Common myeloid progenitor, CD34-positive (primary cell): Measurements from ENCODE around the gene MOB3B.

Source experiments
- CTCF ChIA-PET: fragments of 350-600 bp; sonication (Branson Sonifier 250); formaldehyde crosslinking; loops from one replicate; lab custom pipeline; 2021; ENCODE audit warnings: antibody characterized with exemption; lab: Charles Lee
- POLR2A ChIA-PET: fragments of 350-600 bp; sonication (Branson Sonifier 250); formaldehyde crosslinking; loops from one replicate; lab custom pipeline; 2021; ENCODE audit warnings: antibody characterized with exemption; lab: Charles Lee
- DNase-seq, 3 donors: peaks; one replicate each; pipeline versions ENCODE4 v3.0.0 to v3.0.0-alpha.2; 2013
- H3K27ac ChIP-seq, 2 experiments: 1 replicate in 1 of 2; 2 replicates in 1 of 2; pipeline ENCODE4 v1.7.0; 2013; ENCODE audit warnings: inconsistent platforms in 2 of 2, low read length in 2 of 2, mild to moderate bottlenecking in 2 of 2, low read depth in 1 of 2, moderate library complexity in 1 of 2; ENCODE audit not compliant: severe bottlenecking in 2 of 2, insufficient read depth in 1 of 2, poor library complexity in 1 of 2
- H3K27me3 ChIP-seq, 5 experiments: replicated peaks in 2 of 5; 1 replicate in 3 of 5; 2 replicates in 2 of 5; pipeline versions ENCODE4 v1.6.1 to v1.7.0; 2013; ENCODE audit warnings: low read length in 4 of 5, mild to moderate bottlenecking in 2 of 5, moderate library complexity in 2 of 5, inconsistent platforms in 1 of 5; ENCODE audit not compliant: insufficient read depth in 5 of 5, control insufficient read depth in 4 of 5
- H3K36me3 ChIP-seq, 4 experiments: 1 replicate in 2 of 4; 2 replicates in 2 of 4; pipeline versions ENCODE4 v1.6.1 to v1.7.0; 2013; ENCODE audit warnings: low read length in 3 of 4, control low read depth in 1 of 4, mild to moderate bottlenecking in 1 of 4; ENCODE audit not compliant: control insufficient read depth in 4 of 4, insufficient read depth in 4 of 4
- H3K4me1 ChIP-seq, 4 experiments: 1 replicate in 3 of 4; 2 replicates in 1 of 4; pipeline versions ENCODE4 v1.6.1 to v1.7.1; 2013; ENCODE audit warnings: low read length in 3 of 4, mild to moderate bottlenecking in 3 of 4, control low read depth in 1 of 4, inconsistent platforms in 1 of 4, moderate library complexity in 1 of 4; ENCODE audit not compliant: control insufficient read depth in 4 of 4, insufficient read depth in 4 of 4; ENCODE audit errors: control extremely low read depth in 1 of 4
- H3K4me3 ChIP-seq, 7 experiments: 1 replicate in 4 of 7; 2 replicates in 3 of 7; pipeline versions ENCODE4 v1.5.1 to v1.7.0; 2013; ENCODE audit warnings: mild to moderate bottlenecking in 7 of 7, low read length in 6 of 7, moderate library complexity in 6 of 7, inconsistent platforms in 2 of 7, low read depth in 2 of 7, control low read depth in 1 of 7; ENCODE audit not compliant: insufficient read depth in 4 of 7, control insufficient read depth in 1 of 7; ENCODE audit errors: extremely low read depth in 1 of 7
- H3K9me3 ChIP-seq, 5 experiments: 1 replicate in 4 of 5; 2 replicates in 1 of 5; pipeline versions ENCODE4 v1.6.1 to v1.7.1; 2013; ENCODE audit warnings: low read length in 4 of 5, mild to moderate bottlenecking in 2 of 5, inconsistent platforms in 1 of 5, low read depth in 1 of 5, moderate library complexity in 1 of 5; ENCODE audit not compliant: control insufficient read depth in 4 of 5, insufficient read depth in 2 of 5; ENCODE audit errors: control extremely low read depth in 1 of 5
- WGBS: methylation state at CpG from one replicate; pipeline ENCODE4 v1.1.5; 2013; ENCODE audit not compliant: insufficient coverage; 5-methylcytosine and 5-hydroxymethylcytosine counted together

MOB3B gene

DNA sequence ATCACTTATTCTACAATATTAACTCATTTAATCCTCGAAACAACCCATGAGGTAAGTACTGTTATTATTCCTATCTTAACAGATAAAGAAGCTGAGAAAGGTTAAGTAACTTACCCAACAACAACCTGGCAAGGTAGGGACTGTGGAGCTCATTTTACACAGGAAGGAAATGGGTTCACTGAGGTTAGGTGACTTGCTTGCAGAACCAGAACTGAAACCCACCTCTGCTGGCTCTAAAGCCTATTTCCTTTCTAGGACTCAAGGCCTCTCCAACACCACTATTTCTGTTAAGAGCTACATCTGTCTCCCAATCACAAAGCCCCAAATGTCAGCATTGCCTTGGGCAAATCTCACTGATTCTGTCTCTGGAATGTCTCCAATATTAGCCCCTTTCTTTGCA lies 44.5 kb downstream of the MOB3B start:
- no peak overlapping the region for H3K4me3 ChIP-seq
- H3K4me1 ChIP-seq: peaks cover 0 to 10% (median 3%) of the 10 kb centered on the region in 4 experiments
- DNase-seq: no peak
- no peaks in the 10 kb centered on the region for H3K9me3 ChIP-seq
- CTCF ChIA-PET: interaction anchor here (0.7 to 1.3 kb wide), 2 partner anchors 53 to 152 kb away, joined by 3 read pairs; no protein-coding TSS in a partner anchor
- no peaks in the 10 kb centered on the region for H3K27me3 ChIP-seq
- H3K27ac ChIP-seq: no peak overlapping the region
- H3K36me3 ChIP-seq: no peaks in the 10 kb centered on the region
- POLR2A ChIA-PET: no interaction called here
- WGBS: no CpG with 5 or more reads among the region's 1 CpG

DNA sequence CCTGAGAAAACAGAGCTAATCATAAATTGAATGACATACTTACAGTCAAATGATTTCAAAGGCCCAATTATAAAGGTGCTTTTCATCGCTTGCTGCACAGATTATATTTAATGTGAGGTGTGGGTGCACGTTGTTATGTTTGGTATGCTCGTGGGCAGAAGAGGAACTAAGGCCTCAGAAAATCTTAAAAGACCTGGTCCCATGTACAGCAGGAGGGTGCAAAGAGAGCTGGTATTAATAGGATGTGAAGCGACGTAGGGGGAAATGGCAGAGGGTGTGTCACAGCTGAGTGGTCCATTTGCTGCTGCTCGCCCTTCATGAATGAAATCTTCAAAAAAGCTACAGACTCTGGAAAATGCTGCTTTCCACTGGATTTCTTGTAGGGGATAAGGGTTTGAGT lies 46.0 kb downstream of the MOB3B start:
- DNase-seq: no peak
- ChIA-PET CTCF (interaction anchor here (1.4 to 1.5 kb wide), 3 partner anchors 8 to 48 kb away, joined by 4 to 5 read pairs (median 4); no protein-coding TSS in a partner anchor), POLR2A (no interaction called here)
- no peaks in the 10 kb centered on the region for H3K27me3 ChIP-seq
- no peaks in the 10 kb centered on the region for H3K36me3 ChIP-seq
- H3K9me3 ChIP-seq: peaks cover 0 to 7% (median 2%) of the 10 kb centered on the region in 5 experiments
- H3K27ac ChIP-seq: no peak overlapping the region
- no peak overlapping the region for H3K4me3 ChIP-seq
- peaks cover 0 to 15% (median 4%) of the 10 kb centered on the region in 4 experiments for H3K4me1 ChIP-seq
- WGBS: 83% methylated on average over 5 of the region's 6 CpGs

- ChIA-PET POLR2A (no interaction called here), CTCF (interaction anchor here (1.4 to 1.5 kb wide), 3 partner anchors 7 to 49 kb away, joined by 4 to 5 read pairs (median 4); no protein-coding TSS in a partner anchor)
- no peaks in the 10 kb centered on the region for H3K27me3 ChIP-seq
- H3K4me1 ChIP-seq: peaks cover 0 to 15% (median 4%) of the 10 kb centered on the region in 4 experiments
- no peaks in the 10 kb centered on the region for H3K36me3 ChIP-seq
- H3K9me3 ChIP-seq: peaks cover 0 to 13% (median 4%) of the 10 kb centered on the region in 5 experiments
- H3K4me3 ChIP-seq: no peak overlapping the region
- H3K27ac ChIP-seq: no peak overlapping the region
- no peak for DNase-seq
- 91% methylated on average over 1 of the region's 2 CpGs for WGBS
These were observed 46.9 kb downstream of the MOB3B start for GRCh38 chr9:27482709-27483108.

DNA sequence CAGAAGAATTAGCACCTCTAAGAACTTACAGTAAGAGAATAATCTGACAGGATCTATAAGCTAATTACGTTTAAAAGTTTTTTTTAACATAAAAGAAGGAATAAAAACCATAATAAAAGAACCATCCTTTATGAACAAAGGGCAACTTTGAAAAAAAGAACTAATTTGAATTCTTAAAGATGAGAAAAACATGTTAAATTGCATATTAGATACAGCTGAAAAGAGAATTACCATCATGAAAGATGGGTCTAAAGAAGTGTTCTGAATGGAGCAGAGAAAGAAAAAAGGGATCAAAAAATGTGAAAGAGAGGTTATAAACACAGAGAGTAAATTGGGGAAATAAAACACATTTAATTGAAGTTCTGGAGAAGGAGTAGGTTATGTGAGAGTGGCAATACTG lies 51.3 kb downstream of the MOB3B start:
- WGBS: no CpG with 5 or more reads among the region's 1 CpG
- H3K36me3 ChIP-seq: no peaks in the 10 kb centered on the region
- no peak for DNase-seq
- ChIA-PET POLR2A (no interaction called here), CTCF (interaction anchor here (0.9 to 1.2 kb wide), 2 partner anchors 11 to 46 kb away, joined by 3 read pairs; partner anchors contain the start of gene IFNK)
- no peak overlapping the region for H3K4me3 ChIP-seq
- no peak overlapping the region for H3K27ac ChIP-seq
- H3K27me3 ChIP-seq: no peaks in the 10 kb centered on the region
- H3K9me3 ChIP-seq: peaks cover 0 to 13% (median 4%) of the 10 kb centered on the region in 5 experiments
- peaks cover 0 to 5% (median 2%) of the 10 kb centered on the region in 4 experiments for H3K4me1 ChIP-seq

- DNase-seq: no peak
- POLR2A ChIA-PET: interaction anchor here (0.7 kb wide), 1 partner anchor 46 kb away, joined by 3 read pairs; no protein-coding TSS in a partner anchor
- 100% methylated on average over 3 of the region's 6 CpGs for WGBS
- Histone ChIP-seq H3K9me3 (peaks cover 0 to 13% (median 4%) of the 10 kb centered on the region in 5 experiments), H3K36me3 (no peaks in the 10 kb centered on the region), H3K4me3 (no peak overlapping the region), H3K27me3 (no peaks in the 10 kb centered on the region), H3K4me1 (peaks cover 0 to 8% (median 4%) of the 10 kb centered on the region in 4 experiments), H3K27ac (no peak overlapping the region)
- CTCF ChIA-PET: no interaction called here
These were observed 52.6 kb downstream of the MOB3B start for GRCh38 chr9:27476870-27477515.

DNA sequence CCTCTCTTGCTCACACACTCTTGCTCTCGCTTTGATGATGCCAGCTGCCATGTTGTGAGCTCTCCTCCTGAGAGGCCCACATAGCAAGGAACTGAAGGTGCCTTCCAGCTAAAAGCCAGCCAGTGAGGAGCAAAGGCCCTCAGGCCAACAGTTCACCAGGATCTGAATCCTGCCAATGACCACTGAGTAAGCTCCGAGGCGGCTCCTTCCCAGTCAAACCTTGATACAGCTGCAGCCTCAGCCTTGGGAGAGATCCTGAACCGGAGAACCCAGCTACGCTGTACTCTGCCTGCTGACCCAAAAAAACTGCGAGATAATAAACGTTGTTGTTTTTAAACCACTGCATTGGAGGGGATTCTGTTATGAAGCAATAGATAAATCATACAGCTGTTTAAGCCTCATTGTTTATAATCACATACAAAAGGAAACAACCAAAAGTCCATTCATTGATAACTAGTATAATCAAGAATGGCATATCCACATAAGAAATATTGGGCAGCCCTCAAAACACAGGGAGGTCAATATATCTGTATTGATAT lies 54.5 kb downstream of the MOB3B start:
- no peak overlapping the region for H3K27ac ChIP-seq
- ChIA-PET CTCF (interaction anchor here (1.2 to 1.4 kb wide), 2 partner anchors 8 to 24 kb away, joined by 3 to 5 read pairs; no protein-coding TSS in a partner anchor), POLR2A (no interaction called here)
- H3K4me1 ChIP-seq: peaks cover 1 to 21% (median 8%) of the 10 kb centered on the region in 4 experiments
- H3K27me3 ChIP-seq: no peaks in the 10 kb centered on the region
- H3K4me3 ChIP-seq: no peak overlapping the region
- WGBS: 98% methylated on average over 5 of the region's 7 CpGs
- peaks cover 0 to 13% (median 4%) of the 10 kb centered on the region in 5 experiments for H3K9me3 ChIP-seq
- no peaks in the 10 kb centered on the region for H3K36me3 ChIP-seq
- DNase-seq: no peak

GRCh38 chr9:27474305-27474704 lies 55.3 kb downstream of the MOB3B start:
- CTCF ChIA-PET: interaction anchor here (0.7 to 1.4 kb wide), 3 partner anchors 9 to 23 kb away, joined by 3 to 4 read pairs (median 3); no protein-coding TSS in a partner anchor
- peaks cover 3 to 22% (median 7%) of the 10 kb centered on the region in 4 experiments for H3K4me1 ChIP-seq

More at GRCh38 chr9:27474305-27474704, 55.3 kb downstream of the MOB3B start:
- 100% methylated on average over 1 of the region's 1 CpG for WGBS
- no peak overlapping the region for H3K4me3 ChIP-seq
- H3K9me3 ChIP-seq: peaks cover 0 to 13% (median 4%) of the 10 kb centered on the region in 5 experiments
- no peaks in the 10 kb centered on the region for H3K36me3 ChIP-seq
- no peaks in the 10 kb centered on the region for H3K27me3 ChIP-seq
- H3K27ac ChIP-seq: no peak overlapping the region
- DNase-seq: no peak
- POLR2A ChIA-PET: no interaction called here
